Activated naive CD4-positive, alpha-beta T cell treated with anti-CD3 and anti-CD28 coated beads for 36 hours (primary cell): ENCODE data around the gene FAM174B. TPM values are rescaled to one million over a fixed set of nuclear protein-coding genes. Genes with fewer than 3 reads are reported as not detected.

Experiments
- CTCF ChIA-PET: fragments of 350-600 bp; sonication (Branson Sonifier 250); formaldehyde crosslinking; loops from one replicate; lab custom pipeline; 2021; ENCODE audit warnings: antibody characterized with exemption; lab: Charles Lee
- DNase-seq: peaks from one replicate; pipeline ENCODE4 v3.0.0-alpha.2; 2020
- H3K27ac Mint-ChIP-seq: one replicate; pipeline ENCODE4 v1.8.0; 2021; ENCODE audit warnings: mild to moderate bottlenecking, mixed read lengths
- H3K27me3 Mint-ChIP-seq: one replicate; pipeline ENCODE4 v1.8.0; 2021; ENCODE audit warnings: low read depth, mixed read lengths
- H3K36me3 Mint-ChIP-seq: one replicate; pipeline ENCODE4 v1.8.0; 2021; ENCODE audit warnings: low read depth, mixed read lengths
- H3K4me1 Mint-ChIP-seq: one replicate; pipeline ENCODE4 v1.8.0; 2021; ENCODE audit warnings: low read depth, mixed read lengths
- H3K4me3 Mint-ChIP-seq: one replicate; pipeline ENCODE4 v1.8.0; 2021; ENCODE audit warnings: mild to moderate bottlenecking, moderate library complexity, mixed read lengths
- H3K9me3 Mint-ChIP-seq: one replicate; pipeline ENCODE4 v1.8.0; 2021; ENCODE audit warnings: mixed read lengths
- intact Hi-C: fragments of 100-400 bp; cut with micrococcal nuclease; formaldehyde crosslinking; loops from one replicate; pipeline ENCODE4 v1.15.1; 2023
- total RNA-seq, 2 experiments: library from RNA; stranded (reverse); gene quantifications; one replicate each; pipeline ENCODE4 v1.2.3, GENCODE V29; 2021

The FAM174B gene
- total RNA-seq, 2 experiments from 2014 or later = 5.5 to 5.6 TPM

DNA sequence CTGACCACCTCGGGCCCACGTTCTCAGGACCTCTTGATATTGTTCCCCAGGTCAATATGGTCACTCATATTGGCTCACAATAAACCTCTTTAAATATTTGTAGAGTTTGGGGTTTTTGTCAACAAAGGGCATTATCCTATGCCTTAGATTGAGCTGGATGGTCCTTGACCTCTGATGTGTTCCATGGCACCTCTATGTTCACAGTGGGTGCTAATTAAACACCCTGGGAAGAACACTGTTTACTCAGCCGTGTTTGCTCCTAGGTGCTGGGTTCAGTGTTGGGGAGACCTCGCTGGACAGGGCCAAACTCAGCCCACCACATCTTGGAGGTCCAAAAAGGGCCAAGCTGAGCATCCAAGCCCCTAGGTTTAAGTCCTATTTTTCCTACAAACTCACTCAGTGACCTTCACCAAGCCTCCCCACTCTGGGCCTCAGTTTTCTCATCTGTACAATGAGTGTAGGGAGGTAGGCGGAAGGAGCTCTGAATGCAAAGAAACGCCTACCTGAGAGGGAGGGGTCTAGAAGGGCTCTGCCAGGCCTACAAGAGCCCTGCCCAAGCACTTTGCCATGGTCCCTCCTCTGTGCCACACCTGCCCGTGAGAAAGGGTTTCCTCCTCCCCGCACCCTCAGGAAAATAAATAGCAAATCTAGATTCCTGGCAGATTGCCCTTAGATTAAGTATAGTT, 7.2 kb downstream of the FAM174B start:
- Mint-ChIP-seq H3K4me1 (peaks cover 5% of the 10 kb centered on the region), H3K4me3 (no peak overlapping the region), H3K27ac (no peak overlapping the region), H3K9me3 (no peaks in the 10 kb centered on the region), H3K27me3 (peaks cover 4% of the 10 kb centered on the region), H3K36me3 (no peaks in the 10 kb centered on the region)
- CTCF ChIA-PET = no interaction called here
- intact Hi-C loops = no loop called here
- no peak for DNase-seq

DNA sequence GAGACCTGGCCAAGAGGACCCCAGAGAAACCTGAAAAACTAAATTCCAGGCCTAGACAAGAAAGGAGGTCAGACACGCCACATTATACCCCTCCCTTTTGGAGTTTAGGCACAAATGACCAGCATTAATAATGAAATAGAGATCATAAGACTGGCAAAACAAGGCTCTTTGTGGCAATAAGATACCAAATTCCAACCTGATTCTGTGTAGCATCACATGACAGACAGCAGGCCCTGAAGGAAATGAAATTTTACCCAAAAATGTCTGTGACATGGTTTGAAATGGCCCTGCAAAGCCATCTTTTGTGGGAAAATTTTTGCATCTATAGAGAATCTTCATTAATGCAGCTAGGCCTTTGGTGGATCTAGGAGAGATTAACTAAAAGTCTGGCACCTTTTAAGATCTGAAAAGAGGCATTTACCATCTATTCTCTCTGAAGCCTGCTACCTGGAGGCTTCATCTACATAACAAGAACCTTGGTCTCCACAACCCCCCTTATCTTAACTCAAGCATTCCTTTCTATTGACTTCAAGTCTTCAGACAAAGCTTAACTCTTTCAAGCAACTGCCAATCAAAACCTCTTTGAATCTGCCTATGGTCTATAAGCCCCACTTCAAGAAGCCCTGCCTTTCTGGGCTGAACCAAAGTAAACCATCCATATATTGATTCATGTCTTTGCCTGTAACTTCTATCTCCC, 8.0 kb downstream of the FAM174B start:
- DNase-seq = no peak
- Mint-ChIP-seq H3K4me1 (peaks cover 5% of the 10 kb centered on the region), H3K27me3 (no peaks in the 10 kb centered on the region), H3K36me3 (no peaks in the 10 kb centered on the region), H3K9me3 (no peaks in the 10 kb centered on the region), H3K27ac (no peak overlapping the region), H3K4me3 (no peak overlapping the region)
- CTCF ChIA-PET = no interaction called here
- intact Hi-C loops = no loop called here

DNA sequence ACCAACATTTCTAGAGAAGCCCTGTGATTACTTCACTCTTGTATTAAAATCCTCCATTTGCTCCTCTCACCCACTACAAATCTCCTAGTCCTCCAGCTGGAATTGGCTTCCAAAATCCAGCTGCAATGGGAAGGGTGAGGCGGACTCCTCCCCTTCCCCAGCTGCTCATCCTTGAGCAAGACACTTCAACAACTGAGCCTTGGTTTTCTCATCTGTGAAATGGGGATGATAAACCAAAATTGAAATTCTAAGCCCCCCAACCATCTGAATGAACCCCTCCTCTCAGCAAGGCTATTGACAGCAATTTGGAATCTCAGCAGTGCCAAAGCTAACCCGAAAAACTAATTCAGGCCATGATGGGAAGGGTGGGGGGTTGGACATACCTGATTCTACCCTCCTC, 9.4 kb downstream of the FAM174B start:
- intact Hi-C loops = no loop called here
- CTCF ChIA-PET = no interaction called here
- DNase-seq = no peak
- H3K4me1 Mint-ChIP-seq = peaks cover 5% of the 10 kb centered on the region
- no peaks in the 10 kb centered on the region for H3K27me3 Mint-ChIP-seq
- H3K27ac Mint-ChIP-seq = no peak overlapping the region
- no peak overlapping the region for H3K4me3 Mint-ChIP-seq
- H3K9me3 Mint-ChIP-seq = peaks cover 4% of the 10 kb centered on the region
- H3K36me3 Mint-ChIP-seq = peaks cover 2% of the 10 kb centered on the region

DNA sequence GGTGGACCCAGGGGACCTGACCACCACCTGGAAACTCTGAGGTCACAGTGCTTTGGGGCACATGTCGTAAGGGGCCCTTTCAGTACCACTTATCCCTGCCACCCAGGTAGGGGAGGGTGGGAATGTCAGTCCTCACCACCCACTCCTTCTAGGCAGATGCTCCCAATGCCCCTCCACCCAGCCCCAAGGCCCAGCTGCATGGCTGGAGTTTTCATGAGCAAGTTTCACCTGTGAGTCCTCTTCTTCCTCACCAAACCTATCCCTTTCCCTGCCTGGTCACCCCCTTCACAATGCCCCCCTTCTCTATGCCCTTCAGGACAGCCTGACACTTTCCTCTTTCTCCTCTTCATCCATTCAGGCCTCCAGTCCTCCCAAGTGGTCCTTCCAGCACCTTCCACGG, 9.8 kb downstream of the FAM174B start:
- Mint-ChIP-seq H3K4me3 (no peak overlapping the region), H3K27ac (no peak overlapping the region), H3K36me3 (peaks cover 5% of the 10 kb centered on the region), H3K4me1 (peaks cover 5% of the 10 kb centered on the region), H3K9me3 (peaks cover 4% of the 10 kb centered on the region), H3K27me3 (no peaks in the 10 kb centered on the region)
- DNase-seq = no peak
- CTCF ChIA-PET = no interaction called here
- intact Hi-C loops = no loop called here

DNA sequence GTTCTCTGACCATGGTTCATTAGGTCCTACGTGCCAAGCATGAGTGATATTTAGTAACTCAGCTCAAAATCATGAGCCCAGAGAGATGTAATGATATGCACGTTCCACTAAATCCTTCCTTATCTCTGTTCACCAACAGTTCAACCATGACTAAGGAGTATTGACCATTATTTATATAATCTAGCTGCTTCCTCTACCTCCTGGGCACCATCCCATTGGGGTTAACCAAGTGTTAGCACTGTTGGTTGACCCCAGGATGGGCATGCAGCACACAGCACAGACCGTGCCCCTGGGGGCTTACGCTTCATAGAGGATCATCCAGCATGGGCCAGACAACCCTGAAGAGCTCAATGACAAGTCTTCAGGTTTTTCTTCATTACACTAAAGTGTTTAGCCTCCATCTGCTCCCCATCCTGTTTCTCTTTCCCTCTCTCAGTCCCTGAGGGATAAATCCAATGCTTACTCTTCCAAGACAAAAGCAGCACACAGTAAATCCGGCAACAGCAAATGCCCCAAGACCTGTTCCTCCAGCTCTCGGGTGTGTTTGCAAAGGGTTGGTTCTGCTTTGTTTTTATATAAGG, 10.4 kb downstream of the FAM174B start:
- intact Hi-C loops = no loop called here
- DNase-seq = no peak
- Mint-ChIP-seq H3K4me3 (no peak overlapping the region), H3K9me3 (peaks cover 4% of the 10 kb centered on the region), H3K4me1 (peaks cover 5% of the 10 kb centered on the region), H3K27me3 (no peaks in the 10 kb centered on the region), H3K27ac (no peak overlapping the region), H3K36me3 (peaks cover 5% of the 10 kb centered on the region)
- CTCF ChIA-PET = no interaction called here

DNA sequence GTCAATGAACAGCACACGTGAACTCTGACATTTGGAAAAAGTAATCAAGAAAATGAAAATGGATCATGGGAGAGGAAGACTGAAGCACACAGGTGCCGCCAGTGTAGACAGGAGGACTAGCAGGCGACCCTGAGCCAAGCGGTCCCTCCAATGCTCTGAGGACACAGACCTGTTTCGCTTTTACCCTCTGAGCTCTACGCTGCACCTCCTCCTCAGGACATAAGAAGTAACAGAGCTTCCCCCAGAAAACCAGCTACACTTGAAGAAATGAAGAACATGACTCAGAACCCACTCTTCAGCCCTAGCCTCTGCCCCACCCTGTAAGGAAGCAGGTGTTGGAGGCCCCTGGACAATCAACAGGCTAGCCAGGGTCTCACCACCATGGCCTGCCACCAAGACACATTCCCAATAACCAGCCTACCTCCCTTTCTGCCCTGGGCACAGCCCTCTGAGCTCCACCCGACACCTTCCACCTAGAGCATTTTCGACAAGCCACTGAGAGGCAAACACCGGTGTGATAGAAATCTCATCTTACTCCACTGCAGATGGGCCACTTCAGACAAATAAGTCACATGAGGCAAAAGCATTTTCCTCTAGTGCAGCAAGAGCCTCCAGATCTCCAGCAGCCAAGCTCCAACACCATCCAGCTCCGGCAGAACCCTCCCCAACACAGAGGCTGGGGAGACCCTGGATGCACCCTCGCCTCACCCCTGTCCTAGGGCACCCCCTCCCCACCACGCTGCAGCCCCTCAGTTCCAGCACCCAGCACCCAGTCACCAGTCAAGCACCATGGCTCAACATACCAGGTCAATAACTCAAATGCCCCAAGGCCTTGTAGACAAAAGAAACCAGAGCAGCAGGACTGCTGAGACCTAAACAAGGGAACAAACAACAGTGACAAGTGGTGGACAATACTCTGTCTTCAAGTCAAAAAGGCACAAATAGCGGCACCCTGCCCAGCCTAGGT, 11.4 kb downstream of the FAM174B start:
- CTCF ChIA-PET = no interaction called here
- peaks cover 10% of the 10 kb centered on the region for H3K36me3 Mint-ChIP-seq
- H3K4me3 Mint-ChIP-seq = no peak overlapping the region
- H3K9me3 Mint-ChIP-seq = peaks cover 11% of the 10 kb centered on the region
- H3K4me1 Mint-ChIP-seq = peaks cover 5% of the 10 kb centered on the region
- no peak overlapping the region for H3K27ac Mint-ChIP-seq
- intact Hi-C loops = no loop called here
- no peaks in the 10 kb centered on the region for H3K27me3 Mint-ChIP-seq
- DNase-seq = no peak

DNA sequence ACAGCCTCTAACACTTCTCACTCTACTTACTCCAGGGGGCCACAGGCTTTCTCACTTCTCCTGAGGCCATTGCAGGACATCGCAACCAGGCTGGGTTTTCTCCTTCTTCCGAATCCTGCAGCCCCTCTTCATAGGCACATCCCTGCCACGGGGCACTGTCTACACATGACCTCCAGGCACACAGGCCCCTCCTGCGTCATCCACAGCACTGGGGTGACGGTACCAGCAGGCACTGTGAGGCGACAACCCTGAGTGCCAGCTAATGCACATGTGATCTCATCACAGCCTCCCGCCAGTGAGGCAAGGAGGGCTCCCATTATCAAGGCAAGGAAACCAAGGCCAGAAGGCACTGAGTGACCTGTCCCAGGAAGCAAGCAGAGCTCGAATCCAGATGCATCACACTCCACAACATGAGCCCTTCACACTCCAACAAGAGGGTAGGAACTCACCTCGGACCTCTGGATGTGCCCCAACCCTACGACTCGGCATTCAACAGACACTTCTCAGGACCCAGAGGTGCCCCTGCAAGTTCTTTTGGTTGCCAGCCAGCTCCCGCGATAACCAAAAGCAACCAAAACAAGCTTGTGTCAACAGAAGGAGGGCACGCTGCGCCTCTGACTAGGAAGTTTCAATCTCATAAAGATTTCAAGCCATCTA, 16.7 kb downstream of the FAM174B start:
- no peak overlapping the region for H3K27ac Mint-ChIP-seq

DNA sequence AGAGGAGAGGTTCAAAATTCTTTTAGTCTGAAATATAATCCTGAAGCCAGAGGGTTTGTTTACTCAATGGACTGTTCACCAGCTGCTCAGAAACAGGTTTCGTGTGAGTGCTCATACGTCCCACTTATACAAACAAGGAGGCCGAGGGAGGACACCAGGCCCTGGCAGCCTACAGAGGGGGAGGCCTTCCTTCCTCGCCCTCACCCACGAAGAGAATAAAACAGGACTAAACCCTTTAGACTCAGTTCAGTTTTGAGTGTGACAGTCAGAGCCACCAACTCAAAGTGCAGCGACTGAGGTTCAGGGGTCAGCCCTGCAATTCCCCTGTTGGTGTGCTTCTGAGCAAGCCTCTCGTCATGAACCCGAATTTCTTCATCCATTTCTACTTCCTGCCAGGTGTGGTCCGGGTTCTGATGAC, 17.3 kb downstream of the FAM174B start:
- Mint-ChIP-seq H3K36me3 (peaks cover 10% of the 10 kb centered on the region), H3K9me3 (peaks cover 11% of the 10 kb centered on the region), H3K27ac (no peak overlapping the region), H3K4me1 (peaks cover 7% of the 10 kb centered on the region), H3K4me3 (no peak overlapping the region), H3K27me3 (no peaks in the 10 kb centered on the region)
- CTCF ChIA-PET = interaction anchor here (0.5 kb wide), 1 partner anchor 281 kb away, joined by 3 read pairs; no protein-coding TSS in a partner anchor
- no peak for DNase-seq
- intact Hi-C loops = no loop called here

More for the DNA sequence above, 16.7 kb downstream of the FAM174B start:
- no peaks in the 10 kb centered on the region for H3K27me3 Mint-ChIP-seq
- H3K9me3 Mint-ChIP-seq = peaks cover 11% of the 10 kb centered on the region
- peaks cover 10% of the 10 kb centered on the region for H3K36me3 Mint-ChIP-seq
- CTCF ChIA-PET = no interaction called here
- no peak for DNase-seq
- H3K4me1 Mint-ChIP-seq = peaks cover 7% of the 10 kb centered on the region
- no peak overlapping the region for H3K4me3 Mint-ChIP-seq
- intact Hi-C loops = no loop called here

DNA sequence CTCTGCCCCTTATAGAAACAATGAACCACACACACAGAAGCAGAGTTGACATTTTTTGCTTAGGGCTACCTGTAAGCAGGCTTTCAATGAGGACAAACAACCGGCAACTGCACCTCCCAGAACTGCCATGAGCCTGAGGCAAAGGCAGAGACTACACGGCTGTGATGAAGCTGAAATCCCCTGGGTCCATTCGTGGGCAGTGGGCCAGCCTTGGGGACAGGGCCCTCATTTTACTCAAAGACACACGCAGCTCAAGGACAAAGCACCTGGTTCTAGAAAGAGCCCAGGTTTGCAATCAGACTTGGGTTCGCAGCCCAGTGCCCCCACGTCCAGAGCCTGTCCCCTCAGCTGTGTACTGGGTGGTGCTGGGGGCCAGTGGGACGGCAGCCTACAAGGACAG, 17.9 kb downstream of the FAM174B start:
- CTCF ChIA-PET = interaction anchor here (0.5 kb wide), 1 partner anchor 282 kb away, joined by 3 read pairs; no protein-coding TSS in a partner anchor
- H3K27ac Mint-ChIP-seq = no peak overlapping the region

DNA sequence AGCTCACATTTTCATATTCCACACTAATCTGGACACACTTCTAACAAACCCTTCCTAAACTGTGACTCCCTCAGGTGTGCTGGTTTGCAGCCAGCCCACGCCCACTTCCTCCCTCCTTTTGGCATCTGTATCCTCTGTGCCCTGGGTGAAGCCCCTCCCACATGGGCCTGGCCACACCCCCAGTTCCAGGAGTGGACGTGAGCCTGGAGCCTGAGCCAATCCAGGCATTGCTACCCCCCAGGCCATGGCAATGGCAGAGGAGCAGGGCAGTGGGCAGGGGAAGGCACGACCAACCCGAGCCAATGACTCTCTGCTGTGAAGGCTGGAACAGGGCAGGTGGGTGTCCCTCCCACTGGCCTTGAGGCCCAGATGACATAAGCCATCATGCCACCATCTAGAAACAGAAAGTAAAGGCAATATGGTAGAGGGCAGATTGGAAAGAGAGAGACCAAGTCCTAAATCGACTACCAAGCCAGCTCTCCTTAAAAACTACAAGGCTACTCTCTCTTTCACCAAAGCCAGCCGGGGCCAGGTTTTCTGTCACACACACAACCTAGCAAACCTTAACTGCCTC, 18.6 kb downstream of the FAM174B start:
- CTCF ChIA-PET = no interaction called here
- peaks cover 7% of the 10 kb centered on the region for H3K4me1 Mint-ChIP-seq
- H3K4me3 Mint-ChIP-seq = no peak overlapping the region
- no peaks in the 10 kb centered on the region for H3K27me3 Mint-ChIP-seq
- no peak for DNase-seq
- peaks cover 10% of the 10 kb centered on the region for H3K36me3 Mint-ChIP-seq
- intact Hi-C loops = no loop called here
- H3K9me3 Mint-ChIP-seq = peaks cover 9% of the 10 kb centered on the region
- H3K27ac Mint-ChIP-seq = no peak overlapping the region

More for the DNA sequence above, 17.9 kb downstream of the FAM174B start:
- intact Hi-C loops = no loop called here
- Mint-ChIP-seq H3K4me3 (no peak overlapping the region), H3K4me1 (peaks cover 7% of the 10 kb centered on the region), H3K9me3 (peaks cover 11% of the 10 kb centered on the region), H3K36me3 (peaks cover 10% of the 10 kb centered on the region), H3K27me3 (no peaks in the 10 kb centered on the region)
- no peak for DNase-seq

DNA sequence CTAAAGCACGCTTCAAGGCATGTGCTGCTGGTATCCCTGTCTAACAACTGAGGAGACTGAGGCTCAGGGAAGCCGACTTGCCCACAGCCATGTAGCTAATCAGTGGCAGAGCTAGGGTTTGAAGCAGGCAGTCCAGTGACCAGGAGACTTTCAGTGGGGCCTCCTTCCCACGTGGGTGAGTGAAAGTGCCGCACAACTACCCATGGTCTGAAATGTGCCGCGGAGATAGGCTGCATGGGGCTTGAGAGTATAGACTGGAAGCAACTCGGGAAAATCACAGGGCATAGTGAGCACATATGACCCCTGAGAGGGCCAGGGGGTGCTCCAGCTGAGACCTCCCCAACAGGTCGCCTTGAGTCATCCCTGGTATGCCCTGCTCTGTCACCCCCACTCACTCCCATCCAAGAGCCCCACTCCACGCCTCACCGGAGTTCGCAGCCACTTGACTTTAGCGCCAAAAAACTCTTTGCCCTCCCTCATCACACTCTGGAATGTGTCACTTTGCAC, 19.1 kb downstream of the FAM174B start:
- Mint-ChIP-seq H3K9me3 (peaks cover 7% of the 10 kb centered on the region), H3K4me3 (no peak overlapping the region), H3K27me3 (no peaks in the 10 kb centered on the region), H3K4me1 (peaks cover 7% of the 10 kb centered on the region), H3K36me3 (peaks cover 8% of the 10 kb centered on the region), H3K27ac (no peak overlapping the region)
- intact Hi-C loops = no loop called here
- DNase-seq = no peak
- CTCF ChIA-PET = no interaction called here
